Measurements from ENCODE around the gene SPDEF.

Gene SPDEF

GRCh38 chr6:34587325-34587724 is 31.2 kb upstream of the SPDEF start:
- H3K4me3 ChIP-seq (ENCODE audit: low read depth, low read length), result no peak overlapping the region
- ChIA-PET POLR2A (no interaction called here), CTCF (no interaction called here)
- H3K27ac ChIP-seq (ENCODE audit: extremely low read depth, low read depth, low read length), result no peak overlapping the region
- H3K9me3 ChIP-seq (ENCODE audit: control insufficient read depth, insufficient read depth, low read depth, low read length), result no peaks in the 10 kb centered on the region
- H3K4me1 ChIP-seq (ENCODE audit: control insufficient read depth, insufficient read depth, low read length), result no peaks in the 10 kb centered on the region
- peaks cover 0 to 24% of the 10 kb centered on the region in 2 experiments; a peak in 1 of 3 replicates for H3K36me3 ChIP-seq (ENCODE audit: control insufficient read depth in 2 of 2, insufficient read depth in 1 of 2, low read length in 2 of 2)
- no peak for TF ChIP-seq ZNF248 (tag by site-specific recombination; IDR thresholded peaks at IDR 0.05)
- no peak for TF ChIP-seq ZNF423 (tag by site-specific recombination; IDR thresholded peaks at IDR 0.05)

- Histone ChIP-seq H3K4me3 (ENCODE audit: low read depth, low read length) (no peak overlapping the region), H3K4me1 (ENCODE audit: control insufficient read depth, insufficient read depth, low read length) (no peaks in the 10 kb centered on the region), H3K27ac (ENCODE audit: extremely low read depth, low read depth, low read length) (no peak overlapping the region), H3K9me3 (ENCODE audit: control insufficient read depth, insufficient read depth, low read depth, low read length) (no peaks in the 10 kb centered on the region), H3K36me3 (ENCODE audit: control insufficient read depth in 2 of 2, insufficient read depth in 1 of 2, low read length in 2 of 2) (peaks cover 0 to 24% of the 10 kb centered on the region in 2 experiments; a peak in 1 of 3 replicates)
- CTCF ChIA-PET, result interaction anchor here (0.6 to 1.0 kb wide), 3 partner anchors 50 to 866 kb away, joined by 3 to 4 read pairs (median 3); no protein-coding TSS in a partner anchor
- TF ChIP-seq ATF2 (tag by site-specific recombination; IDR thresholded peaks at IDR 0.05; ENCODE audit: low read depth) (no peak), ZNF585B (tag by site-specific recombination; IDR thresholded peaks at IDR 0.05) (no peak), ZNF701 (tag by site-specific recombination; IDR thresholded peaks at IDR 0.05) (no peak), SALL2 (tag by site-specific recombination; IDR thresholded peaks at IDR 0.05; ENCODE audit: borderline replicate concordance) (no peak), ZNF654 (tag by site-specific recombination; IDR thresholded peaks at IDR 0.05; ENCODE audit: low read depth) (no peak), ZIC2 (tag by site-specific recombination; IDR thresholded peaks at IDR 0.05) (0 out of 2 replicates have a peak, but pooled peaks have one; percentile 10), PRDM10 (tag by site-specific recombination; IDR thresholded peaks at IDR 0.05) (no peak), ZNF350 (tag by site-specific recombination; IDR thresholded peaks at IDR 0.05) (no peak), GLIS1 (tag by site-specific recombination; IDR thresholded peaks at IDR 0.05) (peak; percentile 29; the same call in 1 of the 2 replicates), ZBTB17 (tag by site-specific recombination; IDR thresholded peaks at IDR 0.05) (no peak), ZNF23 (tag by site-specific recombination; IDR thresholded peaks at IDR 0.05; ENCODE audit: borderline replicate concordance) (no peak), GLI4 (tag by site-specific recombination; IDR thresholded peaks at IDR 0.05) (no peak)
- POLR2A ChIA-PET, result interaction anchor here (0.6 kb wide), 1 partner anchor 192 kb away, joined by 3 read pairs; no protein-coding TSS in a partner anchor
Measured at GRCh38 chr6:34586327-34587040, 30.4 kb upstream of the SPDEF start.

GRCh38 chr6:34585512-34586061 is 29.5 kb upstream of the SPDEF start:
- ChIA-PET POLR2A (no interaction called here), CTCF (interaction anchor here (0.6 to 2.0 kb wide), 5 partner anchors 8 to 298 kb away, joined by 3 to 12 read pairs (median 3); no protein-coding TSS in a partner anchor)
- no peak overlapping the region for H3K27ac ChIP-seq (ENCODE audit: extremely low read depth, low read depth, low read length)

More at GRCh38 chr6:34585512-34586061, 29.5 kb upstream of the SPDEF start:
- H3K9me3 ChIP-seq (ENCODE audit: control insufficient read depth, insufficient read depth, low read depth, low read length), result no peaks in the 10 kb centered on the region
- no peaks in the 10 kb centered on the region for H3K4me1 ChIP-seq (ENCODE audit: control insufficient read depth, insufficient read depth, low read length)
- TF ChIP-seq ZNF664 (tag by site-specific recombination; IDR thresholded peaks at IDR 0.05) (peak; percentile 45; the same call in 1 of the 2 replicates), ZNF521 (tag by site-specific recombination; IDR thresholded peaks at IDR 0.05) (no peak), ZNF707 (tag by site-specific recombination; IDR thresholded peaks at IDR 0.05) (no peak), ZNF2 (tag by site-specific recombination; IDR thresholded peaks at IDR 0.05) (no peak), KLF9 (tag by site-specific recombination; IDR thresholded peaks at IDR 0.05; ENCODE audit: low read depth) (no peak), ZNF23 (tag by site-specific recombination; IDR thresholded peaks at IDR 0.05; ENCODE audit: borderline replicate concordance) (no peak)
- no peak overlapping the region for H3K4me3 ChIP-seq (ENCODE audit: low read depth, low read length)
- H3K36me3 ChIP-seq (ENCODE audit: control insufficient read depth in 2 of 2, insufficient read depth in 1 of 2, low read length in 2 of 2), result peaks cover 0 to 24% of the 10 kb centered on the region in 2 experiments; a peak in 1 of 3 replicates

Measured in HEK293 (cell line).